Measurements from ENCODE around the gene DAO. TPM values are rescaled to one million over a fixed set of nuclear protein-coding genes. Genes with fewer than 3 reads are reported as not detected.

DAO gene
- total RNA-seq, 1 experiment from 2014 or later = not detected

GRCh38 chr12:108861878-108862587 lies 17.9 kb upstream of the DAO start:
- Histone ChIP-seq H2BK20ac (ENCODE audit: low read depth, low read length, poor library complexity, severe bottlenecking) (no peak overlapping the region), H3K79me2 (ENCODE audit: insufficient read depth, low read length) (no peaks in the 10 kb centered on the region), H3K56ac (ENCODE audit: insufficient read length, low read depth, low read length) (no peak overlapping the region), H4K5ac (ENCODE audit: insufficient read length, low read depth, low read length) (no peak overlapping the region), H3K23me2 (ENCODE audit: insufficient read length, low read depth, low read length, poor library complexity, severe bottlenecking) (peaks cover 6% of the 10 kb centered on the region), H2BK5ac (ENCODE audit: insufficient read length, low read length) (no peak overlapping the region), H2BK120ac (ENCODE audit: low read depth, low read length, poor library complexity, severe bottlenecking) (no peak overlapping the region), H3K4me1 (ENCODE audit: insufficient read depth, low read length) (peaks cover 2% of the 10 kb centered on the region; the same call in 1 of the 2 replicates), H3K9me3 (ENCODE audit: control insufficient read depth, low read depth, low read length) (no peaks in the 10 kb centered on the region), H3K4me2 (ENCODE audit: insufficient read depth, insufficient read length, low read length) (no peak overlapping the region), H2AFZ (ENCODE audit: low read length) (no peak overlapping the region), H3K79me1 (ENCODE audit: insufficient read depth, low read depth, low read length, poor library complexity, severe bottlenecking) (no peaks in the 10 kb centered on the region), H4K20me1 (ENCODE audit: control insufficient read depth, insufficient read depth, insufficient read length) (no peaks in the 10 kb centered on the region), H3K14ac (ENCODE audit: insufficient read depth, low read length) (no peak overlapping the region), H3K23ac (ENCODE audit: insufficient read length, low read depth, low read length) (no peak overlapping the region), H3K18ac (ENCODE audit: insufficient read length, low read depth, low read length) (no peak overlapping the region), H3K9ac (ENCODE audit: extremely low read depth, insufficient read length, low read length) (no peak overlapping the region), H4K91ac (ENCODE audit: insufficient read length, low read depth, low read length) (no peak overlapping the region), H3T11ph (ENCODE audit: low read length) (no peak overlapping the region), H3K27ac (ENCODE audit: insufficient read length, low read depth, low read length) (no peak overlapping the region), H3K4ac (ENCODE audit: low read depth, low read length) (no peak overlapping the region), H2AK5ac (ENCODE audit: insufficient read length, low read length) (no peak overlapping the region), H4K8ac (replicated peaks; ENCODE audit: insufficient read length, low read depth, low read length) (no peak overlapping the region), H2BK15ac (ENCODE audit: low read depth, low read length) (no peak overlapping the region), H2BK12ac (ENCODE audit: insufficient read length, low read depth, low read length) (no peak overlapping the region), H3K27me3 (ENCODE audit: insufficient read depth, low read length) (no peaks in the 10 kb centered on the region)
- Mint-ChIP-seq H3K4me3 (no peak overlapping the region), H3K27ac (no peak overlapping the region), H3K27me3 (ENCODE audit: low read depth) (peaks cover 3% of the 10 kb centered on the region), H3K36me3 (ENCODE audit: insufficient read depth in 1 of 3, low read depth in 3 of 3) (peaks cover 2 to 5% (median 2%) of the 10 kb centered on the region in 3 experiments; a peak in 4 of 7 replicates), H3K9me3 (peaks cover 4 to 6% of the 10 kb centered on the region in 2 experiments; a peak in 3 of 5 replicates), H3K4me1 (peaks cover 21 to 23% of the 10 kb centered on the region in 2 experiments)
- no peak for DNase-seq
- no peak for TF ChIP-seq CTCF (conservative IDR thresholded peaks at IDR 0.05)
- no CpG with 5 or more reads among the region's 6 CpGs for WGBS (ENCODE audit: extremely low coverage, insufficient read length, low lambda C conversion rate)

All from H9 (cell line).